GM18505 (cell line): ENCODE data around the gene FAM90A26.
"Not testable (repeated sequence)": the region's sequence is repeated elsewhere in the genome, so short reads cannot be mapped to it uniquely, and the experiment has no call there.

ENCODE experiments used
- ATAC-seq: cut with Tn5 transposase; IDR thresholded peaks from one replicate; pipeline ENCODE4 v1.9.1; 2021; ENCODE audit not compliant: unreplicated experiment
- POLR2A ChIP-seq: IDR thresholded peaks from 4 replicates; pipeline ENCODE4 v1.6.1; 2011; ENCODE audit warnings: borderline replicate concordance; ENCODE audit not compliant: insufficient read depth, insufficient read length; ENCODE audit errors: extremely low read depth

Gene FAM90A26, protein sequence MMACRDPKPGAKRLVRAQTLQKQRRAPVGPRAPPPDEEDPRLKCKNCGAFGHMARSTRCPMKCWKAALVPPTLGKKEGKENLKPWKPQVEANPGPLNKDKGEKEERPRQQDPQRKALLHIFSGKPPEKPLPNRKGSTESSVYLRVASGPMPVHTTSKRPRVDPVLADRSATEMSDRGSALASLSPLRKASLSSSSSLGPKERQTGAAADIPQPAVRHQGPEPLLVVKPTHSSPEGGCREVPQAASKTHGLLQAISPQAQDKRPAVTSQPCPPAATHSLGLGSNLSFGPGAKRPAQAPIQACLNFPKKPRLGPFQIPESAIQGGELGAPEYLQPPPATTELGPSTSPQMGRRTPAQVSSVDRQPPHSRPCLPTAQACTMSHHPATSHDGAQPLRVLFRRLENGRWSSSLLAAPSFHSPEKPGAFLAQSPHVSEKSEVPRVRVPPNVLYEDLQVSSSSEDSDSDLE

DNA sequence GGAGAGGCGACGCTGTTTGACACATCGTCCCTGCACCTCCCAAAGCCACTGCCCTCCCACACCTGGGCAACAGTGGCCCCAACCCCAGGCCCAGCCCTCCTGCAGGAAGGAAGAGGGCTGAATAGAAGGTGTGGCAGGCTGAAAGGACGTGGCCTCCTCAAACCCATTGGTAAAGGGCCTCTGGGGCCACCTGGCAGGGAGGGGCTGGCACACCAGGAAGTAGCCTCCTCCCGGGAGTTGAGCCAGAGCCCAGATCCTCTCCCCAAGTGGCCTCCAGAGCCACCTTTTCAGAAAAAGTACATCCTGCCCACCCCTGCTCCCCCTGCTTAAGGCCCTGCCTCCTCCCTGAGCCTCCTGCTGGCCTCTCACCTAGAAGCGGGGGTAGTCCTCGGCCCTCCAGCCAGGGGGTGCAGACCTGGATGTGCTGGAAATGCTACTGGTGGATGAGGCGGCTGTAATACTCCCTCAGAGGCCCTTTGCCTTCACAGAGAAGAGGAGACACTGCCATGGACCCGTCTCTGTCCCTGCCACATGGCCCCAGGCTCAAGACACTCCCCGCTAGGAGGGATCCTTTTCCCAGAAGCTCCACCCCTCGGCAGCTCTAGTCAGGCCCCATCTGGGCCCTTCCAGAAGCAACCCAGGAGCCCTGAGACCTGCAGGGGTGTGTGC, at the start of gene FAM90A26:
Gene FAM90A26, plus strand, starts transcription at position 619 of the 669 bp plus-strand sequence. CDS start 2,764 bp downstream, outside the sequence.
- not testable (repeated sequence) for ATAC-seq

DNA sequence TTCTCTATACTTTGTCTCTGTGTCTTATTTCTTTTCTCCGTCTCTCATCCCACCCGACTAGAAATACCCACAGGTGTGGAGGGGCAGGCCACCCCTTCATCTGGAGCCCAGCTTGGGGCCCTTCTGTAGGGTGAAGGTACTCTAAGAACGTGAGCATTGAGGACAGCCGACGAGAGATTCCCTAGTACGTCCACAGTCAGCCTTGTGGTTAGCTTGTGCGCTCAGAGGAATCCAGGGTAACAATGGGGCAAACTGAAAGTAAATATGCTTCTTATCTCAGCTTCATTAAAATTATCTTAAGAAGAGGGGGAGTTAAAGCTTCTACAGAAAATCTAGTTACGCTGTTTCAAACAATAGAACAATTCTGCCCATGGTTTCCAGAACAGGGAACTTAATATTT, 47.5 kb upstream of the FAM90A26 start:
- not testable (repeated sequence) for ATAC-seq

DNA sequence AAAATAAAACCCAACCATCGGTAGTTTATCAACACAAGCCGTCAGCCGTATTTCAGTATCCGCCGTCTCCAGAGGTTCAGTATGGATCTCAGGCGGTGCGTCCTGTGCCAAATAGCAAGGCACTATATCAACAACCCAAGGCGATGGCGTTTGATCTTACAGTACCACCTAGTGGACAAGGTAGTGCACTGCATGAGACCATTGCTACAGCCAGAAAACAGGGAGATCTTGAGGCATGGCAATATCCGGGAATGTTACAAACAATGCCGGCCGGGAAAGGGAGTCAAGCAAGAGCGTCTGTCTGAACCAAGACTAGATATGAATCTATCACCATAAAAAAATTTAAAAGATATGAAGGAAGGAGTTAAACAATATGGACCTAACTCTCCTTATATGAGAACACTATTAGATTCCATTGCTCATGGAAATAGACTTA, 46.6 kb upstream of the FAM90A26 start:
- ATAC-seq: not testable (repeated sequence)

GRCh38 chr4:9125601-9126161, 44.5 kb upstream of the FAM90A26 start:
- not testable (repeated sequence) for ATAC-seq

DNA sequence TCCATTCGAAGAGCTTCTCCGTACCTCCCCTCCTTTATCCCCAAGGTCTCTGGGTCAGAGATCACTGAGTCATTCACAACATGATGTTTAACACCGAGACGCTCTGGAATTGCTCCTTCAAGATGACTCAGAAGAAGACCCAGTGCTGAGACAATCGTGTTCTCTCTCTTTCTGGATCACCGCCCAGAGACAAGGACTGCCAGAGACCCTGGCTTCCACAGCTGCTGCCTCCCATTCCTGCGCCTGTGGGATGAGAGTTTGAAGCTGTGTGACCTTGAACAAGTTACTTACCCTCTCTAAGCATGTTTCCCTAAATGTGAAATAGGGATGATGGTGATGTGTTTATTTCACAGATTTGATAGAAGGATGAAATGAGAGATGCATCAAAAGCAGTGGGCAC, 38.8 kb upstream of the FAM90A26 start:
- not testable (repeated sequence) for ATAC-seq

DNA sequence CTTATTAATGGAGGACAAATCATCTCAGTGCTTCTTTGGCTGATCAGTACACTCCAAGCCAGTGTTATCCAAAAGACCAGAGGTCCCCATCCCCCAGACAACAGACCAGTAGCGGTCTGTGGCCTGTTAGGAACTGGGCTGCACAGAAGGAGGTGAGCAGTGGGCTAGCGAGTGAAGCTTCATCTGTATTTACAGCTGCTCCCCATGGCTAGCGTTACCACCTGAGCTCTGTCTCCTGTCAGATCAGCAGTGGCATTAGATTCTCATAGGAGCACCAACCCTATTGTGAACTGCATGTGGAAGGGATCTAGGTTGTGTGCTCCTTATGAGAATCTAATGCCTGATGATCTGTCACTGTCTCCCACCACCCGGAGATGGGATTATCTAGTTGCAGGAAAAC, 37.4 kb upstream of the FAM90A26 start:
- not testable (repeated sequence) for ATAC-seq

- ATAC-seq: not testable (repeated sequence)
Observed at GRCh38 chr4:9134011-9134410, 36.2 kb upstream of the FAM90A26 start.

- not testable (repeated sequence) for ATAC-seq
Observed at GRCh38 chr4:9134556-9134955, 35.7 kb upstream of the FAM90A26 start.

GRCh38 chr4:9141050-9141449, 29.2 kb upstream of the FAM90A26 start:
- not testable (repeated sequence) for ATAC-seq

DNA sequence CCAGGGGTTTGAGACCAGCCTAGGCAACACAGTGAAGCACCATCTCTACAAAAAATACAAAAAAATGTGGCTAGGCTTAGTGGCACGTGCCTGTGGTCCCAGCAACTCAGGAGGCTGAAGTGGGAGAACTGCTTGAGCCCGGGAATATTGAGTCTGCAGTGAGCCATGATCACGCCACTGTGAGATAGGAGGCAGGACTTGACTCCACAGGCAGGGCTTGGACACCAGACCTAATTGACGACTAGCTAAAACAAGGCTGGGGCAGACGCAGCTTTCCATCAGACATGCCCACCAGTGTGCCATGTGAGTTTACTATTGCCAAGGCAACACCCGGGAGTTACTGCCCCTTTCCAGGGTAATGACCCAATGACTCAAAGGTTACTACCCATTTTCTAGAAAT, 27.4 kb upstream of the FAM90A26 start:
- not testable (repeated sequence) for ATAC-seq

- ATAC-seq: no peak
- TF ChIP-seq POLR2A: no peak
Observed at GRCh38 chr4:9143421-9144080, 26.7 kb upstream of the FAM90A26 start.

DNA sequence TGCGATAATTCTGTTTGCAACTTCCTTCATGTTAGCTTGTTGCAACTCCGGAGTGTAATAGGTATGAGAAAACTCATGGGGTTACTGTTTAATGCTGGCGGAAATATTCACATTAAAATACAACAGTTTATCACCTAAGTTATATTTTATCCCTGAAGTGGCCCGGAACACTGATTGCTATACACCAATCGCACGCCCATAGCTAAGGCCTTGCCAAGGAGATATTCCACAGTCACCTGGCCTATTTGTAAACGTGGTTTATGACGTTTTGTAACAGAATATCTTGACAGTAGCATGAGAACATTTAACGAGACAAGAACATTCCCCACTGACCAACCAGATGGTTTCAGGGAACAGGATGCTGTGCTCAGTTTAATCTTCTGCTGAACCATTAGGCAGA, 23.2 kb upstream of the FAM90A26 start:
- ATAC-seq: no peak

GRCh38 chr4:9147368-9147767, 22.8 kb upstream of the FAM90A26 start:
- not testable (repeated sequence) for ATAC-seq

More for the DNA sequence above, 23.2 kb upstream of the FAM90A26 start:
- TF ChIP-seq POLR2A: no peak

DNA sequence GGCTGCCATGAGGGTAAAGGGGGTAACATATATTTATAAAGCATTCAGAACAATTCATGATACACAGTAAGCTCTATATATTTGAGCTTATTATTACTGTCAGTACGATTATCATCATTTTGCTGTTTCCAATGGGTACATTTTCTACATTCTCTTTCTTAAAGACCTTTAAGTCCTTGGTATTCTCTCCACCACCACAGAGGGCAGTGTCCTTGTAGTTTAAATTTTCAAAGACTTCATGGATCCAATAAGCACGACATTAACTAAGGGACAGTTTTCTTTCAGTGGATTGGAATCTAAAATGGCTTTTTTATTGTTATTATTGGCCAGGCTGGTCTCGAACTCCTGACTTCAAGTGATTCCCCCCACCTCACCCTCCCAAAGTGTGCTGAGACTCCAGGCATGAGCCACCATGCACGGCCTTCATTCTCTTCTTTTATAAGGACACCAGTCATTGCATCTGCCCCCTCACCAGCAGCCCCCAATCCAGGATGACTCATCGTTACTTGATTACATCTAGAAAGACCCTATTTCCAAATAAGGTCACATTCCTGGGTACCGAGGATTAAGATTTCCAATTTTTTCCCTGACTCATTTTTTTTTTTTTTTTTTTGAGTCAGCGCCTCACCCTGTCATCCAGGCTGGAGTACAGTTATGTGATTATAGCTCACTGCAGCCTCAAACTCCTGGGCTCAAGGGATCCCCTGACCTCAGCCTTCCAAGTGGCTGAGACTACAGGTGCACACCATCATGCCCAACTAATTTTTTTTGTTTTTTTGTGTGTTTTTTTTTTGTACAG, 21.4 kb upstream of the FAM90A26 start:
- not testable (repeated sequence) for ATAC-seq

DNA sequence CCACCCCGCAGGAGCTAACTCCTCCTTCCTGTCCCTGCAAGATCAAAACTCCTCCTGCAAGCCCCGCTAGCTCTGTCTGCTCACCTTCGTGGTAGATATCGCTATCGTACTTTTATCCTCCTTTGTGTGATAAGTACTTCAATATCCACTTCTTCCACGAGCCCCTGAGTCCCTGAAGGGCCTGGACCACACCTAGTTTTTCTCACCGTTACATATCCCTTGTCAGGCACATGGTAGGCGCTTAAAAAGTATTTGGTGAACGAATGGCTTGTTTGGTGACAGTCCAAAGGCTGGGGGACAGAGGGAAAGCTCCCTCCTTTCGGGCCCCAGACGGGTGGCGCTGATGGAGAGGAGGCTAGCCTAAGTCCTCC, 18.4 kb upstream of the FAM90A26 start:
- not testable (repeated sequence) for ATAC-seq

DNA sequence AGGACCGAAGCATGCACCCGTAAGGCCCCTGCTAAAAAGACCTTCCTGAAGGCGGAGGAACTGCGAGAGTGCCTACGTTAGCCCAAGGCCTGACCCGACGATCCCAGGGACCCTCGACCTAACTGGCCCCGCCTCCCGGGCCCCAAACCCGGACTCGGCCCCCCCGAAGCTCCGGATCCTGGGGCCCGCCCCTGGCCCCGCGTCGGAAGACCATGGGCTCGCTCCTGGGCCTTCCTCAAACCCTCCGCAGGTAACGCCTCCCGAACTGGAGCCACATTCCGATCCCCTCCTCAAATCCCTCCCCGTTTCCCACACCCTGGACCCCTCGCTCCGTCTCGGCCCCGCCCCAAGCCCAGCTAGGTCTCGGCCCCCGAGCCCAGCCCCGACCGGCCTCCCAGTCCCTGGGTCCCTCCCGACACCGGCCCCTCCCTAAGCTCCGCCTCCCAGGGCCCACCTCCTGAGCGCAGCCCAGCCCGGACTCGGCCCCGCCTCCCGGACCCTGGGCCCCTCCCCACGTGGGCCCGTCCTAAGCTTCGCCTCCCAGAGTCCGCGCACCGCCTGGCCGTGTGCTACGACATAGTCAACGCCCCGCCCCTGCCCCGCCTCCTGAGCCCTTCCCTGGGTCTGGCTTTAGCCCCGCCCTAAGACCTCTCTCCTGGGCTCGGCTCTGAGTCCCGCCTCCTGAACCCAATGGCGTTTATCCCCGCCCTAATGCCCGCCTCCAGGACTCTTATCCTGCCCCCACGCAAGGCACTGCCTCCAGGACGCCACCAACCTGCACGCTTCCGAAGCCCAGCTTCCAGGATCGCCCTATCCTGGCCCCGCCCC, 17.8 kb upstream of the FAM90A26 start:
- ATAC-seq: peak; percentile 53

DNA sequence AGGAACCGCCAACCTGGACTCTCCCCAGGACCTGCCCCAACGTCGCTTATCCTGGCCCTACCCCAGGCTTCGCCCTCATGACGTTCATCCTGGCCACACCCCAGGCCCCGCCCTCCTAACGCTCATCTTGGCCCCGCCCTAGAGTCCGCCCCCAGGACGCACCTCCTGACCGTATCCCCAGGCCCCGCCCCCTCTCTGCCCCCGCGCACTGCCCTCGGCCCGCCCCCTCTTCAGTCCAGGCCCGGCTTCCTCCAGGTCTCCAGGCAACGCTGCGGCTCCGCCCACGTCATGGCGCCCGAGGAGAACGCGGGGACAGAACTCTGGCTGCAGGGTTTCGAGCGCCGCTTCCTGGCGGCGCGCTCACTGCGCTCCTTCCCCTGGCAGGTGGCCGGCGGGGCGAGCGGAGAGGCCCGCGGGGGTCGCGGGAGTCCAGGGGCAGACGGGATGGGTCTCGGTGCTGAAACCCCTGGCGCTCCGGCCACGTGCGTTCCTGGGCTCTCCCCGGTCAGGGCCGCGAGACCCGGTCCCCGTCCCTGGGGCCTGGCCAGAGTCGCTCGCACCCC, 17.1 kb upstream of the FAM90A26 start:
- peak; percentile 96 for ATAC-seq

GRCh38 chr4:9153571-9154157, 16.5 kb upstream of the FAM90A26 start:
- ATAC-seq: not testable (repeated sequence)
